ENCODE results near the gene ANO4.

The ANO4 gene

GRCh38 chr12:100953677-100954076 lies 159.1 kb downstream of the ANO4 start:
- H3K4me1 ChIP-seq: peaks cover 27% of the 10 kb centered on the region
- no peak overlapping the region for H3K4me3 ChIP-seq
- H3K27me3 ChIP-seq (ENCODE audit: low read depth): no peaks in the 10 kb centered on the region
- peak; percentile 69 to 90 for DNase-seq (ENCODE audit: low spot score in 2 of 2)
- H3K9me3 ChIP-seq: no peaks in the 10 kb centered on the region
- in situ Hi-C loops (cut with MboI; ENCODE audit: low sequenced_read_pairs): no loop called here
- no peaks in the 10 kb centered on the region for H3K36me3 ChIP-seq (replicated peaks)

DNA sequence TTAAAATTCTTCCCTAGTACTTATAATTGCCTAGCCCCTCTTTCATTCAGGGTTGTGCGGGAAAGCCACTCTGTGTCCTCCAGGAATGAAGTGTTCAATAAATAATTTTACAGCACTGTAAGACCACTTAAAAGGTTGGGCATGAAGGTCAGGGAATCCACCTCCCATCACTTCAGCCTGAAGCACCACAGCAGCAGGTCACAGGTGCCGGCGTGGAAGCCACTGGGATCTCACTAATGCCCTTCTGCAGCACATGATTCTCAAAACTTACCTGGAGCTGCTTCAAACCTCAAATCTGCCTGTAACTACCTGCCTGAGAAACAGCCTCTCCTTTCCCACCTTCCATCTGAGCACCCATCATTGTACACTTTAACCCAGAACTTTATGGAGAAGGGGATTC lies 159.5 kb downstream of the ANO4 start:
- Histone ChIP-seq H3K36me3 (replicated peaks) (no peaks in the 10 kb centered on the region), H3K4me3 (no peak overlapping the region), H3K9me3 (no peaks in the 10 kb centered on the region), H3K4me1 (peaks cover 27% of the 10 kb centered on the region), H3K27me3 (ENCODE audit: low read depth) (no peaks in the 10 kb centered on the region)
- no peak for DNase-seq (ENCODE audit: low spot score in 2 of 2)
- in situ Hi-C loops (cut with MboI; ENCODE audit: low sequenced_read_pairs): no loop called here

- H3K27me3 ChIP-seq (ENCODE audit: low read depth): no peaks in the 10 kb centered on the region
- no peak for DNase-seq (ENCODE audit: low spot score in 2 of 2)
- in situ Hi-C loops (cut with MboI; ENCODE audit: low sequenced_read_pairs): no loop called here
- peaks cover 27% of the 10 kb centered on the region for H3K4me1 ChIP-seq
- H3K36me3 ChIP-seq (replicated peaks): no peaks in the 10 kb centered on the region
- H3K4me3 ChIP-seq: no peak overlapping the region
- no peaks in the 10 kb centered on the region for H3K9me3 ChIP-seq
Observed at GRCh38 chr12:100955139-100955538, 160.6 kb downstream of the ANO4 start.

- peaks cover 27% of the 10 kb centered on the region for H3K4me1 ChIP-seq
- in situ Hi-C loops (cut with MboI; ENCODE audit: low sequenced_read_pairs): no loop called here
- H3K36me3 ChIP-seq (replicated peaks): no peaks in the 10 kb centered on the region
- no peaks in the 10 kb centered on the region for H3K9me3 ChIP-seq
- no peaks in the 10 kb centered on the region for H3K27me3 ChIP-seq (ENCODE audit: low read depth)
- DNase-seq (ENCODE audit: low spot score in 2 of 2): no peak
- no peak overlapping the region for H3K4me3 ChIP-seq
Observed at GRCh38 chr12:100956311-100956852, 161.8 kb downstream of the ANO4 start.

- Histone ChIP-seq H3K36me3 (replicated peaks) (no peaks in the 10 kb centered on the region), H3K4me3 (no peak overlapping the region), H3K27me3 (ENCODE audit: low read depth) (no peaks in the 10 kb centered on the region), H3K4me1 (peaks cover 9% of the 10 kb centered on the region), H3K9me3 (no peaks in the 10 kb centered on the region)
- in situ Hi-C loops (cut with MboI; ENCODE audit: low sequenced_read_pairs): no loop called here
- DNase-seq (ENCODE audit: low spot score in 2 of 2): no peak
Observed at GRCh38 chr12:100959481-100959880, 164.9 kb downstream of the ANO4 start.

DNA sequence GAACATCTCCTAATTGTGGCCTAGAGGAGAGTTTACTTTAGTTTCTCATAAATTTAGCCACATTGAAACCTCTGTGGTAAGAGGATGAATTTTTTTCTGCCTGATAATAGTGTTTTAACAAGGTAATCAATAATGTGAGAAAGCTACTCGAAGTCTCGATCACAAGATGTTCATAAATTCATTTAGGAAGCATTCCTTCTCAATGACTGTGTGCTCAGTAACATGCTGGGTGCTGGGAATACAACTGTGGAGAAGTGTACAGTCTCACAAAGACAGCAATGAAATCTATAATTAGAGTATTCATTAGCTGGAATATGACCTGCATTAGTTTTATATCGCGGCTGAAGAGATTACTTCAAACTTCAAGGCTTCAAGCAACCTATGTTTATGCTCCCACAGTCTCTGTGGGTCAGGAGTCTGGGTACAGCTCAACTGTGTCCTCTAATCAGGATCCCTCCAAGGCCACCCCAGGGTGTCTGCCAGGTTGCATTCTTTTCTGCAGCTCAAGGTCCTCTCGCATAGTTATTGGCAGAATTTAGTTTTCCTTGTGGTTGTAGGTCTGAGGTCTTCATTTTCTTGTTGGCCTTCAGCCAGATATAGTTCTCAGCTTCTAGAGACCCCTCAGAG lies 167.6 kb downstream of the ANO4 start:
- no peak overlapping the region for H3K4me3 ChIP-seq
- no peaks in the 10 kb centered on the region for H3K9me3 ChIP-seq
- H3K36me3 ChIP-seq (replicated peaks): no peaks in the 10 kb centered on the region
- in situ Hi-C loops (cut with MboI; ENCODE audit: low sequenced_read_pairs): no loop called here
- DNase-seq (ENCODE audit: low spot score in 2 of 2): no peak
- peaks cover 9% of the 10 kb centered on the region for H3K4me1 ChIP-seq
- H3K27me3 ChIP-seq (ENCODE audit: low read depth): no peaks in the 10 kb centered on the region

- Histone ChIP-seq H3K9me3 (no peaks in the 10 kb centered on the region), H3K27me3 (ENCODE audit: low read depth) (no peaks in the 10 kb centered on the region), H3K4me1 (peaks cover 9% of the 10 kb centered on the region), H3K36me3 (replicated peaks) (no peaks in the 10 kb centered on the region), H3K4me3 (no peak overlapping the region)
- DNase-seq (ENCODE audit: low spot score in 2 of 2): no peak
- in situ Hi-C loops (cut with MboI; ENCODE audit: low sequenced_read_pairs): no loop called here
Observed at GRCh38 chr12:100963381-100963780, 168.8 kb downstream of the ANO4 start.

GRCh38 chr12:100964028-100964427 lies 169.5 kb downstream of the ANO4 start:
- Histone ChIP-seq H3K27me3 (ENCODE audit: low read depth) (no peaks in the 10 kb centered on the region), H3K4me3 (no peak overlapping the region), H3K36me3 (replicated peaks) (no peaks in the 10 kb centered on the region), H3K4me1 (peaks cover 9% of the 10 kb centered on the region), H3K9me3 (no peaks in the 10 kb centered on the region)
- peak in 1 of 2 experiments; percentile 32 for DNase-seq (ENCODE audit: low spot score in 2 of 2)
- in situ Hi-C loops (cut with MboI; ENCODE audit: low sequenced_read_pairs): no loop called here

- Histone ChIP-seq H3K4me1 (peaks cover 9% of the 10 kb centered on the region), H3K4me3 (no peak overlapping the region), H3K9me3 (no peaks in the 10 kb centered on the region), H3K27me3 (ENCODE audit: low read depth) (no peaks in the 10 kb centered on the region), H3K36me3 (replicated peaks) (no peaks in the 10 kb centered on the region)
- in situ Hi-C loops (cut with MboI; ENCODE audit: low sequenced_read_pairs): no loop called here
- DNase-seq (ENCODE audit: low spot score in 2 of 2): no peak
Observed at GRCh38 chr12:100967189-100967588, 172.6 kb downstream of the ANO4 start.

DNA sequence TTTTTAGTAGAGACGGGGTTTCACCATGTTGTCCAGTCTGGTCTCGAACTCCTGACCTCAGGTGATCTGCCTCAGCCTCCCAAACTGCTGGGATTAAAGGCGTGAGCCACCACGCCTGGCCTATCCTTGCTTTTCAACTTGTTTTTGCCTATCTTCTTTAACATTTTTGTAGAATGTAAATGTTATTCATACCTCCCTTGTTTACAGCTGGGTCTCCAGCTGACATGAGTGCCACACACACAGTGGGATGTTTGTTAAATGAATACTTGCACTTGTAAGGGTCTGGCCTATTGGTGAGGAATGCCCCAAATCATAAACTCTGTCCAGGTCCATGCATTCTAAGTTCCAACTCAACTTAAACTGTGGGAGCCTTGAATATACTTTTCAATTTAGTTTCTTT lies 176.3 kb downstream of the ANO4 start:
- no peak for DNase-seq (ENCODE audit: low spot score in 2 of 2)
- Histone ChIP-seq H3K36me3 (replicated peaks) (no peaks in the 10 kb centered on the region), H3K9me3 (no peaks in the 10 kb centered on the region), H3K4me1 (no peaks in the 10 kb centered on the region), H3K4me3 (no peak overlapping the region), H3K27me3 (ENCODE audit: low read depth) (no peaks in the 10 kb centered on the region)
- in situ Hi-C loops (cut with MboI; ENCODE audit: low sequenced_read_pairs): no loop called here

GRCh38 chr12:100972121-100972520 lies 177.5 kb downstream of the ANO4 start:
- H3K4me1 ChIP-seq: no peaks in the 10 kb centered on the region
- H3K27me3 ChIP-seq (ENCODE audit: low read depth): no peaks in the 10 kb centered on the region
- no peaks in the 10 kb centered on the region for H3K9me3 ChIP-seq
- H3K4me3 ChIP-seq: no peak overlapping the region
- no peak for DNase-seq (ENCODE audit: low spot score in 2 of 2)
- no peaks in the 10 kb centered on the region for H3K36me3 ChIP-seq (replicated peaks)
- in situ Hi-C loops (cut with MboI; ENCODE audit: low sequenced_read_pairs): no loop called here

DNA sequence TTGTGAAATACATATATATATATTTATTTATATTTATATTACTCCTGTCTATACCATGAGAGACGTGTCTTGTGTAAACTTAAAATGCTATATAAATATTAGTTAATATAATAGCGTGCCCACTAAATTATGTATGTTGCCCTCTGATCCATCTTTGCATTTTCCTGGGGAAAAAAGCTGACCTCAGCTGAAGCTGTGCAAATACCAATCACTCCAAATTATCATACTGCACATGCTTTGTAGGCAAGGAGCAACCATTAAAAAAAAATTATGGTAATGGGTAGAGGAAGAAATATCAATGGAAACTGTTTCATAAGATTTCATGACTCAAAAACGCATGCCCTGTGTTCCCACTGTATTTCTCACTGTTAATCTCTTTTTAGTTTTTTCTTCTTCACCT lies 179.8 kb downstream of the ANO4 start:
- no peaks in the 10 kb centered on the region for H3K9me3 ChIP-seq
- H3K4me1 ChIP-seq: no peaks in the 10 kb centered on the region
- DNase-seq (ENCODE audit: low spot score in 2 of 2): no peak
- in situ Hi-C loops (cut with MboI; ENCODE audit: low sequenced_read_pairs): no loop called here
- H3K27me3 ChIP-seq (ENCODE audit: low read depth): no peaks in the 10 kb centered on the region
- H3K4me3 ChIP-seq: no peak overlapping the region
- no peaks in the 10 kb centered on the region for H3K36me3 ChIP-seq (replicated peaks)

GRCh38 chr12:100974747-100975146 lies 180.2 kb downstream of the ANO4 start:
- no peak for DNase-seq (ENCODE audit: low spot score in 2 of 2)
- Histone ChIP-seq H3K4me3 (no peak overlapping the region), H3K9me3 (no peaks in the 10 kb centered on the region), H3K4me1 (no peaks in the 10 kb centered on the region), H3K27me3 (ENCODE audit: low read depth) (no peaks in the 10 kb centered on the region), H3K36me3 (replicated peaks) (no peaks in the 10 kb centered on the region)
- in situ Hi-C loops (cut with MboI; ENCODE audit: low sequenced_read_pairs): no loop called here

DNA sequence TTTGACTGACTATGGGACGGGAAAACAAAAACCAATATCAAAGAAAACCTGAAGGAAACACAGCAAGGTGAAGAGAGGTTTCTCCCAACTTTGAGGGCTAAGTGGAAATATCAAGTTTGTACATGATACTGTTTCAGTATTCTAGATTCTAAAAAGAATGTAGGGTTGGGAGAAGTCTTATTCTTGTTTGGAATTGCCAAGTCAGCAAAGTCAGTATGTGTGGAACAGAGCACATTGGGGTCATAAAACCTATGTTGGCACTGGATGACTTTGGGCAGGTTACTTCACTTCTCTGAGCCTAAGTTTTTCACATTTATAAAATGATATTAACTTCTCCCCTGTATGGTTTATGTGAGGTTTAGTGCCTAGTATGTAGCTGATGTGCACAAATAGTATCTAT lies 182.2 kb downstream of the ANO4 start:
- Histone ChIP-seq H3K4me1 (no peaks in the 10 kb centered on the region), H3K36me3 (replicated peaks) (no peaks in the 10 kb centered on the region), H3K27me3 (ENCODE audit: low read depth) (no peaks in the 10 kb centered on the region), H3K9me3 (no peaks in the 10 kb centered on the region), H3K4me3 (no peak overlapping the region)
- in situ Hi-C loops (cut with MboI; ENCODE audit: low sequenced_read_pairs): no loop called here
- DNase-seq (ENCODE audit: low spot score in 2 of 2): no peak

- in situ Hi-C loops (cut with MboI; ENCODE audit: low sequenced_read_pairs): no loop called here
- Histone ChIP-seq H3K9me3 (no peaks in the 10 kb centered on the region), H3K4me1 (no peaks in the 10 kb centered on the region), H3K27me3 (ENCODE audit: low read depth) (no peaks in the 10 kb centered on the region), H3K36me3 (replicated peaks) (no peaks in the 10 kb centered on the region), H3K4me3 (no peak overlapping the region)
- no peak for DNase-seq (ENCODE audit: low spot score in 2 of 2)
Observed at GRCh38 chr12:100980856-100981255, 186.3 kb downstream of the ANO4 start.

All from HAP-1 (cell line).